Stomach (tissue), 4 donors: ENCODE data around the gene CD109.

Experiments used
- CTCF ChIP-seq, 7 experiments: fragments of 450-650 bp in 4 of 7; fragments of 200-600 bp in 3 of 7; sonication (generic) in 3 of 7; IDR thresholded peaks; one replicate each; pipeline ENCODE4 v1.5.1; 2016 to 2019; ENCODE audit warnings: antibody characterized with exemption in 7 of 7, control low read depth in 2 of 7, mild to moderate bottlenecking in 1 of 7
- EP300 ChIP-seq: sonication (generic); formaldehyde crosslinking; IDR thresholded peaks from one replicate; pipeline ENCODE4 v1.6.1; 2017; ENCODE audit warnings: antibody characterized with exemption
- POLR2A ChIP-seq, 4 donors: fragments of 450-650 bp; IDR thresholded peaks; one replicate each; pipeline ENCODE4 v1.6.1; 2016; ENCODE audit warnings: antibody characterized with exemption in 4 of 4, control low read depth in 2 of 4, mild to moderate bottlenecking in 1 of 4, moderate library complexity in 1 of 4
- POLR2AphosphoS5 ChIP-seq, 3 donors: sonication (generic); formaldehyde crosslinking; IDR thresholded peaks; one replicate each; pipeline ENCODE4 v1.6.1; 2016; ENCODE audit warnings: antibody characterized with exemption in 3 of 3

GRCh38 chr6:73731285-73731684 is 35.3 kb downstream of the CD109 start:
- no peak for TF ChIP-seq CTCF (IDR thresholded peaks at IDR 0.05)
- no peak for TF ChIP-seq POLR2A (IDR thresholded peaks at IDR 0.05)
- TF ChIP-seq POLR2AphosphoS5 (IDR thresholded peaks at IDR 0.05), result no peak
- no peak for TF ChIP-seq EP300
